Cerebellar cortex (tissue), 1 donor: ENCODE data around the gene ONECUT3.

Source experiments
- DNase-seq: peaks from one replicate; pipeline ENCODE4 v3.0.0-alpha.2; 2015; ENCODE audit warnings: low spot score

The ONECUT3 gene

DNA sequence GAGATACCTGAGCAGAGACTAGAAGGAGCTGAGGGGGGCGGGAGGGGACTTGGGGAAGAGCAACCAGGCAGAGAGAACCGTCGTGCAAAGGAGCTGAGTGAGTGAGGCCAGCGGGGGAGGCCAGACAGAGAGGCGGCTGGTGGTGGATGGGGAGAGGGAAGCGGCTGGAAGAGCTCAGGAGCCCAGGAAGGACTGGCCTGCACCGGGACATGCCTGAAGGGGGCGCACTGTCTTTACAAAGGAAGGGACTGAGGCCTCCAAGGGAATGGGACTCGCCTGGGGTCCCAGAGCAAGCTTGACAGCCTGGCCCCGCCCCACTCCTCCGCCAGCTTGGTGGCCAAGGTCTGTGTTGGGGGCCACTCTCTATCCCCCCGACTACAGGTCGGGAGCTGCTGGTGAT, 14.9 kb downstream of the ONECUT3 start:
- peak; percentile 31 for DNase-seq

DNA sequence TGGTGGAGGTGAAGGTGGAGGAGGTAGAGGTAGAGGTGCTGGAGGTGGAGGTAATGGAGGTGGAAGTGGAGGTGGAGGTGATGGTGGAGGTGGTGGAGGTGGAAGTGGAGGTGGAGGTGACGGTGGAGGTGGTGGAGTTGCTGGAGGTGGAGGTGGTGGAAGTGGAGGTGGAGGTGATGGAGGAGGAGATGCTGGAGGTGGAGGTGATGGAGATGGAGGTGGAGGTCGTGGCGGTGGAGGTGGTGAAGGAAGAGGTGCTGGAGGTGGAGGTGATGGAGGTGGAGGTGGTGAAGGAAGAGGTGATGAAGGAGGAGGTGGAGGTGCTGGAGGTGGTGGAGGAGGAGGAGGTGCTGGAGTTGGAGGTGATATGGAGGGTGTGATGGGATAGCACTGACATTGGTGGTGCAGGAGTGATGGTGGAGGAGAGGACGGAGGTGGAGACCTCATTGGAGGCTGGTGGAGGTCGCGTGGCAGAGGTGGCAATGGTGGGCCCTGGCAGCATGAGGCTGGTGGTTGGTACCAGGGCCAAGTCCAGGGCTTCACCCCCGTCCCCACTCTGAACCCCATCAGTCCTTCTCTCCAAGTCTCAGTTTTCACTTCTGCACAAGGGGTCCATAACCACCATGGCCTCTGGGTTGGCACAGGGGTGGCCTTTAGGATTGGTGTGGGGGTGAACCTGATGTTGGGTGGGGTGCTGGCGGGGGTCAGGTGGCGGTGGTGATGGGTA, 15.8 kb downstream of the ONECUT3 start:
- no peak for DNase-seq

DNA sequence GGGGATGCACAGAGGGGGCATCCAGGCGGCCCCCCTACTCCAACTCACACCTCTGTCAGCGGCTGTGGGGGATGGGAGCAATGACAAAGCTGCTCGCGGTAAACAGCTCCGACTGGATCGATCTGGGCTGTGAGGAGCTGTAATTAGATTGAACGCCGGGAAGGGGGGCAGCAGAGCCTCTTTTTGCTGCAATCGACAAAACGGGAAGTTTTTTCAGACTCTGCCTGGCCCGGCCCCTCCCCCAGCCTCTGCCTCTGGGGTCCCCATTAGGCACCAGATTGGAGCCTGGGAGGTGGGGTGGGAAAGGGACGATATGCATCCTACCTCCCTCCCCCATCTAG, 16.3 kb downstream of the ONECUT3 start:
- DNase-seq: no peak

DNA sequence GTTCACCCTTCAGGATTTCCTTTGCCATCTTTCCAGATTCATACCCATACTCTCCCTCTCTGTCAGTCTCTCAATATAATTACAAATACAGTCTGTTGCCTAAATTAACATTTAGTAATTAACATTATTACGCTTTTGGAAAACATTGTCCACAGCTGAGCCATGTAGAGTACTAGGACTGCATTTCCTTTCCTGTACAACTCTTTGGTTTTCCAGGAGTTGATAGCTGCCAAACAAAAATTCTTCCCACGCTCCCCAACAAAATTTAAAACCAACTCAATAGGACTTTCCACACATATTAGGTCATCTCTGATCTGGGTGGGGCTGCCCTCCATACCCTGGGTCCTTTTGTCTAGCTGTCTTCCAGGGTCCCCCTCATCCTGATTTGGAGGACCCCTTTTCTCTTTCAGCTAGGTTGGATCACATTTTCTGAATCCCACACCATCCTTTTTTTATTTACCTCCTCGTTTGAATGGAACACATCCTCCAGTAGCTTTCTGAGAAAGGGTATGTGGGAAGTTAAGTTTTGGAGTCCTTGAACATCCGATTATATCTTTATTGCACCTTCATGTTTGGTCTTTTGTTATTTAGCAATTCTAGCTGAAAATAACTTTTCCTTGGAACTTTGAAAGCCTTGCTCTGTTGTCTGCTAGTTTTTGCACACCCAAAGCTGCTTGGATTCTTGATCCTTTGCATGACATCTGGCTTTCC, 17.7 kb downstream of the ONECUT3 start:
- no peak for DNase-seq

- DNase-seq: no peak
Observed at GRCh38 chr19:1773184-1773583, 19.9 kb downstream of the ONECUT3 start.

DNA sequence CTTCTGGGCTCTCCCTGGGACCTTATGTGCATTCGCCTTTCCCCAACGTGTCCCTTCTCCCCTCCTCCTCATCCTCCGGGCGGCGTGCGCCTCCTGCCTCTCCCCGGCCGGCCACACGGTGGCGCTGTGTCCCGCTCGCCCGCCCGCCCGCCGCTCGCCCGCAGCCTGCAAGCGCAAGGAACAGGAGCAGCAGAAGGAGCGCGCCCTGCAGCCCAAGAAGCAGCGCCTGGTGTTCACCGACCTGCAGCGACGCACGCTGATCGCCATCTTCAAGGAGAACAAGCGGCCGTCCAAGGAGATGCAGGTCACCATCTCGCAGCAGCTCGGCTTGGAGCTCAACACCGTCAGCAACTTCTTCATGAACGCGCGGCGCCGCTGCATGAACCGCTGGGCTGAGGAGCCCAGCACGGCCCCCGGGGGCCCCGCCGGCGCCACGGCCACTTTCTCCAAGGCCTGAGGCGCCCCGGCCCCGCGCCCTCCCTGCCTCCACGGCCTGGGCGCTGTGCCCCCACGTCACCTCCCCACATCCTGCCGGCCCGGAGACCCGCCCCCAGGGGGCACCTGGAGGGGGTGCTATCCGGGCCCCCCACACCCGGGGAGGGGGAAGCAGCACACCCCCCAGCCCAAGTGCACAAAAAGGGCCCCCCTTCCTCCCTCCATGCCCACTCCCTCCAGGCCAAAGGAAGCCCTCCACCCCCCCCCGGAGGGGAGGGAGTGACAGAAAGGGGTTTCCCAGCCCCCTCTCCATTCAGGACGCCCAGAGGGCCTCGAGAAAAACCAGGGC, 21.9 kb downstream of the ONECUT3 start:
- no peak for DNase-seq

- DNase-seq: no peak
Observed at GRCh38 chr19:1775951-1776605, 22.8 kb downstream of the ONECUT3 start.

- no peak for DNase-seq
Observed at GRCh38 chr19:1776606-1777147, 23.4 kb downstream of the ONECUT3 start.

DNA sequence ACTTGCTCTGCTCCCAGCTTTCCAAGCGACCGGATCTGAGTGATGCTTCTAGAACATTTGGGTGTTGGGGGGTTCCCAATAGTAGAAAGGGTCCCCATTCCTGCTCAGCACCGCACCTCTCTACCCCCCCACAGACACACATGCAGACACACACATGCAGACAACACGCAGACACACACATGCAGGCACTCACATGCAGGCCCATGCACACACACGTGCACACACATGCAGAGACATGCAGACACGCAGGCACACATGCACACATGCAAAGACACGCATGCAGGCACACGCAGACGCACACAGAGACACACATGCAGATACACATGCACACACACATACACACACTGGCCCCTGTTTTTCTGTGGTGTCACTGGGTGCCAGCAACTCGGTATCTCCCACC, 23.8 kb downstream of the ONECUT3 start:
- no peak for DNase-seq

GRCh38 chr19:1779574-1779973, 26.3 kb downstream of the ONECUT3 start:
- DNase-seq: no peak

DNA sequence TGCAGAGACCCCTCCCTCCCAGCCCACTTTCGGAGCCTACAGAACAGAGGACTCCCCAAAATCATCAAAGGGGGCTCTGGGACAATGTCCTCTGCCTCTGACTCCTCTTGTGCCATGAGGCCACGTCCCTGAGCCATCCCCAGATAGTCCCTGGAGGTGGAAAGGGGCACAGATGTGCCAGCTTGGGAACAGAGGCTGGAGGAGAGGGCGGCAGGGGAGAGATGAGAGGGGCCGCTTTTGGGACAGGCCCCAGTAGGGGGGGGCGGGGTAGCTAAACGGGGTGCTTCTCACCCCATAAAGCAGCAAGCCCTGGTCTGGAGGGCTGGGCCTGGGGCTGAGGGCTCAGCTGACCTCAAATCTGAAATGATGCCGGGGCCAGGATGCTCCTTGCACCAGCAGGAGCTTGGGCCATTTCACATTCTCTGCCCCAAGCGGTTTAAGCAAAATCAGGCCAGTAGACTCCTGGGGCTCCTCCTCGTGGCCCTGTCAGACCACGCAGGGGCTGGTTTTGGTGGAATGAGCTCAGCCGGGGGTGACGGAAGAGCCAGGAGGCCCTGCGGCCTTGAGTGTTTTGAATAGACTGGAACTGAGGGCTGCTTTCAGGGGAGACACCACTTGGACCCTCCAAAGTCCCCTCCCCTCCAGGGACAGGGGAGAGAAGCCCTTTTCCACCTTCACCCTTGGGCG, 27.1 kb downstream of the ONECUT3 start:
- DNase-seq: no peak

- DNase-seq: no peak
Observed at GRCh38 chr19:1782521-1782920, 29.2 kb downstream of the ONECUT3 start.

DNA sequence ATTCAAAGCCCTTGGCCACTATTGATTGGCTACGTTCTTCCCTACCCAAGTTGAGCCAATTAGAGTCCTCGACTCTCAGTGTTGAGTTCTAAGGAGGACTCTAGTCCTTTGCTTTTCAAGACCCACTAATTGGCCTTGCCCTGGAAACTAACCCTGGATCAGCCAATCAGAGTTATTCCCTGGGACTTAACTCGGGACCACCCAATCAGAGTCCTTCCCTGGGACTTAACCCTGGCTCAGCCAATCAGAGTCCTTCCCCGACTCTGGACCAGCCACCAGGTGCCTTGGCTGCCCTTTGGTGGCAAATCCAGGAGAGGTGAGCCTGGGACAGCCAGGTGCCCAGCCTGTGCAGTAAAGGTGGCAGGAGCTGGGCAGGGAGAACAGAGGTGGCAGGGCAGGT, 30.0 kb downstream of the ONECUT3 start:
- no peak for DNase-seq

- DNase-seq: no peak
Observed at GRCh38 chr19:1783874-1784273, 30.6 kb downstream of the ONECUT3 start.

DNA sequence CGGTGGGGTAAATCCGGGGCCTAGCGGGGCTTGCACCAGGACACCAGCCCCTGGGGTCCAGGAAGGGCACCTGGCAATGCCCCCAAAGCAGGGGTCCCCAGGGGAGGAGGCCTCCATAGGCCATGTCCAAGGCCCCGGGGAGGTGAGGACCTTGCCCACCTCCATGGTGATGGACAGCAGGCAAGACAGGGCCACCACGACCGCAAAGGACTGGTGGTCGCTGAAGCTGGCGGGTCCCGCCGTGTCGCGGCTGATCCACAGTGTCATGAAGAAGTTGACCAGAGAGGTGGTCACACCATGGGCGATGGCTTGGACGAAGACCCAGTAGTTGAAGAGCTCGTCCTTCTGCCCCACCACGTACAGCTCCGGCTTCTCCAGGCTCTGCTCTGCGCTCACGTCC, 32.0 kb downstream of the ONECUT3 start:
- DNase-seq: no peak

- no peak for DNase-seq
Observed at GRCh38 chr19:1786668-1787067, 33.4 kb downstream of the ONECUT3 start.

GRCh38 chr19:1787116-1787515, 33.8 kb downstream of the ONECUT3 start:
- DNase-seq: no peak

DNA sequence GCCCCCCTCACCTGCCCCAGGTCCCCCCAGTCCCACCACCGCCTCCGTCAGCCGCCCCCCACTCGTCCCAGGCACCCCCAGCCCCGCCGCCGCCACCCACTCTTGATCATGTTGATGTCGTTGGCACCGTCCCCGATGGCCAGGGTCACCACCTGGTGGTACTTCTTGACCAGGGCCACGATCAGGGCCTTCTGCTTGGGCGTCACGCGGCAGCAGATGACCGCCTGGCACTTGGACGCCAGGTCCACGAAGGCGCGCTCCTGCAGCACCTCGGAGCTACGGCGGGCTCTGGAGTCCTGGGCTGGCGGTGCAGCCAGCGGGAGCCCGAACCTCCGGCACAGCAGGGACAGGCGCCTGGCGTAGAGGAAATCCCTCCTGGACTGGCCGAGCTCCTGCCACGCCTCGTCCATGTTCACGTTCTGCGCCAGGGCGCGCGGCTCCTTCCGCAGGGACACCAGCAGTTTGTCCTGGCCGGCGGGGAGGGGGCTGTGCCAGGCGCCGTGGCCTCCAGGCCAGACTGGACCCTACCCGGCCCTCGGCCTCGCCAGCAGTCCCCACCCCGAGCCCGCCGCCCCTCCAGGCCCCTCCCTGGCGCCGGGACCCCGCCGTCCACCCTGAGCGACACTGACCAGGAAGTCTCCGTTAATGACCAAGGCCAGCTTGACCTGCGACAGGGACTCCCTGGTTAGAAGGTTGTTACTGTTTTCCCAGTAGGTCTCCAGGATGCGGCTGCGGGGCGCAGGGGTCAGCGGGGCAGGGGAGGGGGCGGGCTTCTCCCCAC, 36.1 kb downstream of the ONECUT3 start:
- no peak for DNase-seq

- DNase-seq: no peak
Observed at GRCh38 chr19:1790054-1790792, 36.9 kb downstream of the ONECUT3 start.

GRCh38 chr19:1791879-1792278, 38.6 kb downstream of the ONECUT3 start:
- DNase-seq: no peak
